Stomach (tissue), 4 donors: ENCODE data around the gene RNF215.

ENCODE experiments used
- CTCF ChIP-seq, 7 experiments: fragments of 450-650 bp in 4 of 7; fragments of 200-600 bp in 3 of 7; sonication (generic) in 3 of 7; IDR thresholded peaks; one replicate each; pipeline ENCODE4 v1.5.1; 2016 to 2019; ENCODE audit warnings: antibody characterized with exemption in 7 of 7, control low read depth in 2 of 7, mild to moderate bottlenecking in 1 of 7
- POLR2A ChIP-seq, 4 donors: fragments of 450-650 bp; IDR thresholded peaks; one replicate each; pipeline ENCODE4 v1.6.1; 2016; ENCODE audit warnings: antibody characterized with exemption in 4 of 4, control low read depth in 2 of 4, mild to moderate bottlenecking in 1 of 4, moderate library complexity in 1 of 4
- POLR2AphosphoS5 ChIP-seq, 3 donors: sonication (generic); formaldehyde crosslinking; IDR thresholded peaks; one replicate each; pipeline ENCODE4 v1.6.1; 2016; ENCODE audit warnings: antibody characterized with exemption in 3 of 3

- TF ChIP-seq POLR2A (IDR thresholded peaks at IDR 0.05) = no peak
- TF ChIP-seq CTCF (IDR thresholded peaks at IDR 0.05) = no peak
- no peak for TF ChIP-seq POLR2AphosphoS5 (IDR thresholded peaks at IDR 0.05)
These were observed 44.9 kb upstream of the RNF215 start for GRCh38 chr22:30432096-30432495.
